ENCODE measurements around the gene EXOC4.

Gene EXOC4

GRCh38 chr7:134081695-134082094 is 828.8 kb downstream of the EXOC4 start:
- DNase-seq (ENCODE audit: low read depth), result no peak

- no peak for DNase-seq (ENCODE audit: low read depth)
Observed at GRCh38 chr7:134083766-134084487, 831.0 kb downstream of the EXOC4 start.

- DNase-seq (ENCODE audit: low read depth), result no peak
Observed at GRCh38 chr7:134084488-134085144, 831.7 kb downstream of the EXOC4 start.

GRCh38 chr7:134085311-134085710 is 832.4 kb downstream of the EXOC4 start:
- DNase-seq (ENCODE audit: low read depth), result no peak

GRCh38 chr7:134086998-134087735 is 834.3 kb downstream of the EXOC4 start:
- no peak for DNase-seq (ENCODE audit: low read depth)

- no peak for DNase-seq (ENCODE audit: low read depth)
Observed at GRCh38 chr7:134088199-134088598, 835.3 kb downstream of the EXOC4 start.

GRCh38 chr7:134089446-134089845 is 836.6 kb downstream of the EXOC4 start:
- DNase-seq (ENCODE audit: low read depth), result no peak

- no peak for DNase-seq (ENCODE audit: low read depth)
Observed at GRCh38 chr7:134098072-134098471, 845.2 kb downstream of the EXOC4 start.

GRCh38 chr7:134101716-134102115 is 848.8 kb downstream of the EXOC4 start:
- DNase-seq (ENCODE audit: low read depth), result no peak

GRCh38 chr7:134104166-134104565 is 851.3 kb downstream of the EXOC4 start:
- DNase-seq (ENCODE audit: low read depth), result no peak

- DNase-seq (ENCODE audit: low read depth), result no peak
Observed at GRCh38 chr7:134105841-134106240, 853.0 kb downstream of the EXOC4 start.

- DNase-seq (ENCODE audit: low read depth), result no peak
Observed at GRCh38 chr7:134108802-134109201, 855.9 kb downstream of the EXOC4 start.

- DNase-seq (ENCODE audit: low read depth), result no peak
Observed at GRCh38 chr7:134113655-134114054, 860.8 kb downstream of the EXOC4 start.

- no peak for DNase-seq (ENCODE audit: low read depth)
Observed at GRCh38 chr7:134114992-134115391, 862.1 kb downstream of the EXOC4 start.
